Muscle layer of colon (tissue), 2 donors: Measurements from ENCODE around the gene LPP.
A peak's percentile ranks its signal among the peaks of the same experiment; 100 is the strongest.
"Not testable (repeated sequence)": the region's sequence is repeated elsewhere in the genome, so short reads cannot be mapped to it uniquely, and the experiment has no call there.

ENCODE experiments used
- H3K27ac ChIP-seq: one replicate; pipeline ENCODE4 v1.7.0; 2013; ENCODE audit warnings: low read depth, mild to moderate bottlenecking, low read length, moderate library complexity
- H3K27me3 ChIP-seq, 2 donors: one replicate each; pipeline ENCODE4 v1.7.0; 2013; ENCODE audit warnings: low read length in 2 of 2, mild to moderate bottlenecking in 2 of 2; ENCODE audit not compliant: insufficient read depth in 2 of 2, control insufficient read depth in 1 of 2
- H3K36me3 ChIP-seq: one replicate; pipeline ENCODE4 v1.7.0; 2013; ENCODE audit warnings: mild to moderate bottlenecking, low read length; ENCODE audit not compliant: insufficient read depth
- H3K4me1 ChIP-seq: one replicate; pipeline ENCODE4 v1.7.0; 2013; ENCODE audit warnings: mild to moderate bottlenecking, low read length; ENCODE audit not compliant: insufficient read depth
- H3K4me3 ChIP-seq, 2 donors: one replicate each; pipeline ENCODE4 v1.7.0; 2013; ENCODE audit warnings: low read length in 2 of 2, low read depth in 1 of 2, mild to moderate bottlenecking in 1 of 2, moderate library complexity in 1 of 2
- H3K9ac ChIP-seq: one replicate; pipeline ENCODE4 v1.7.0; 2013; ENCODE audit warnings: low read length
- H3K9me3 ChIP-seq: one replicate; pipeline ENCODE4 v1.7.0; 2013; ENCODE audit warnings: mild to moderate bottlenecking, low read length
- donor health status: abdominal sarcoma.
- donor health status: Adenocarcinoma of cecum.

The LPP gene

DNA sequence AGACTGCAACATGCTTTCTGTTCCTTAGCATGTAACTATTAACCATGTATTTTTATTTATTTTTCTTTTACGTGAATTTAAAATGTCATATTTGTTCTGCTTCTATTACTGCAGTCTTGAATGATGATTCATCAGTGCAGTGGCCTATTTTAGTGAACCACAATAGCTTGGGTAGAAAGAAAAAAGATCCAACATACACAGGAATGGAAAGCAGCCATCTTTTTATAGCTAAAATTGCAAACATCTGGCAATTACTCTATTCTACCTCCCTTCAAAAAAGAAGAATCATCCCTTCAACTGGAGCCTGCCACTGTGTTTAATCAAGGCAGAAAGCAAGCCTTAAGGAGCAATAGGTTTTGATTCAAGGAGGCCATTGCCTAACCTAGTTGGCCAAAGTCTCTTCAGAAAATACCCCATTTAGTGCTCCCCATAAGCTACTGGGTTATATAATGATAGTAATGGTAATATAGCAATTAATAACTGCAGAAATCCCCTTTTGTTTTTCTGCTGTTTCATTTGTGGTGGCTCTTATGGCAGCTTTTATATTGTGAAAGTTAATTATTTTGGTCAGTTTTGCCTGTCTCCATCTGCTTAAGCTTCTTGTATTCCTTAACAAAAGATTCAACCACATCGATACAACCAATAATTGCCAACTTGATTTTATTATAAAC, 267.3 kb downstream of the LPP start:
- H3K36me3 ChIP-seq, result no peaks in the 10 kb centered on the region
- H3K27me3 ChIP-seq, result no peaks in the 10 kb centered on the region
- no peak overlapping the region for H3K4me3 ChIP-seq
- no peak overlapping the region for H3K9ac ChIP-seq
- peaks cover 19% of the 10 kb centered on the region for H3K4me1 ChIP-seq
- H3K9me3 ChIP-seq, result no peaks in the 10 kb centered on the region
- H3K27ac ChIP-seq, result no peak overlapping the region

DNA sequence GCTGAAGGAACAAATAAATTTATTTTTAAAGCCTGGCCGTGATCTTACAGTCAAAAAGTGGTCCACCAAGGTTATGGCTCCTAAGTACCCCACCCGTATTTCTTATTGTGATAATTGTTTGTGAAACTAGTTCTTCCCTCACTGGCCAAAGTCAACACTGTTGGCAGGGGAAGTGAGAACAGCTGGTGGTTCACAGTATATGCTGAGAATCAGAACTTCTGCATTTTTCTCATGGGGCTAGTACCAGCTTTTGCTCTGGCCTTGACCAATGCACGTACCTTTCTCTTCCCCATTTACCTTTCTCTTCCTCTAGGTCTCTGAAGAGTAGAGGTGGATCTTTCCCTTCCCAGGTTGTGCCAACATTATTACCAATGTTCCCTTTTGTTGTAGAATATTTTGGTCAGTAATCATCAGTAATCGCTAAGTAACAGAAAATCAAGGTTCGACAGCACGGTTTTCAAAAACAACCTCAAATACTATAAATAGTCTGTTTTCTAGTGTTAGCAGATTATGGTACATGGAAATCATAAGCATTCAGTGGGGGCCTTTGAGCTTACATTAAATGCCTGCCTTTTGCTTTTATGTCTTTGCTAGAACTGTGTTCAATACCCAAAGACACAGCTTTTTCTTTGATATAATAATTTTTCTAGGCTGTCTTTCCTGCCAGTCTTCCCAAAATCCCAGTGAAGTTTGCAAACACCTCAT, 268.0 kb downstream of the LPP start:
- Histone ChIP-seq H3K27me3 (no peaks in the 10 kb centered on the region), H3K27ac (no peak overlapping the region), H3K9me3 (no peaks in the 10 kb centered on the region), H3K4me3 (no peak overlapping the region), H3K4me1 (peaks cover 19% of the 10 kb centered on the region), H3K9ac (no peak overlapping the region), H3K36me3 (no peaks in the 10 kb centered on the region)

DNA sequence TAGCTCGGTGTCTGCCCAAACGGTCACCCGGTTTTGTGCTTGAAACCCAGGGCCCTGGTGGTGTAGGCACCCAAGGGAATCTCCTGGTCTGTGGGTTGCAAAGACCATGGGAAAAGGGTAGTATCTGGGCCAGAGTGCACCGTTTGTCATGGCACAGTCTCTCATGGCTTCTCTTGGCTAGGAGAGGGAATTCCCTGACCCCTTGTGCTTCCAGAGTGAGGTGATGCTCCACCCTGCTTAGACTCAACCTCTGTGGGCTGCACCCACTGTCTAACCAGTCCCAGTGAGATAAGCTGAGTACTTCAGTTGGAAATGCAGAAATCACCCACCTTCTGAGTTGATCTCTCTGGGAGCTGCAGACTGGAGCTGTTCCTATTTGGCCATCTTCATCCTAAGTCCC, 274.0 kb downstream of the LPP start:
- H3K9ac ChIP-seq, H3K9me3 ChIP-seq, H3K27ac ChIP-seq, H3K27me3 ChIP-seq, H3K4me3 ChIP-seq, H3K36me3 ChIP-seq: not testable (repeated sequence)
- H3K4me1 ChIP-seq, result peaks cover 28% of the 10 kb centered on the region

DNA sequence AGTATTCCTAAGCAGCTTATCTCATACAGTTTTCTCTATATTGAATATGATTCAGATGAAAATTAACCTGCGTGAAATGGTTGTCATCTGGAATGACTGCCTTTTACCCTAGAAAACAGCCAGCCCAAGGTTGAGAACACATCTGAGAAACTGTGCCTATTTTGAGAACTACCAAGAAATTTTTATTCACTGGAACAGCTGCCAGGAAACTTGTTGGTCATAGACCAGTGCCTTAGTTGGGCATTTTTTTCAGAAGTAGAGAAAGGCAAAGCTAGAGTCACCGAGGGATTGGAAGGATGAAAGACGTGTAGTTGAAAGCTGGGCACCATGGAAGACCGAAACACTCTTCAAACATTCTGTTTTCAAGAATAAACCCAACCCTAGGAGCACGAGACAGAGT, 277.1 kb downstream of the LPP start:
- H3K9me3 ChIP-seq, result no peaks in the 10 kb centered on the region
- H3K4me3 ChIP-seq, result no peak overlapping the region
- no peaks in the 10 kb centered on the region for H3K27me3 ChIP-seq
- H3K4me1 ChIP-seq, result peaks cover 37% of the 10 kb centered on the region
- H3K36me3 ChIP-seq, result no peaks in the 10 kb centered on the region
- no peak overlapping the region for H3K9ac ChIP-seq
- H3K27ac ChIP-seq, result no peak overlapping the region

DNA sequence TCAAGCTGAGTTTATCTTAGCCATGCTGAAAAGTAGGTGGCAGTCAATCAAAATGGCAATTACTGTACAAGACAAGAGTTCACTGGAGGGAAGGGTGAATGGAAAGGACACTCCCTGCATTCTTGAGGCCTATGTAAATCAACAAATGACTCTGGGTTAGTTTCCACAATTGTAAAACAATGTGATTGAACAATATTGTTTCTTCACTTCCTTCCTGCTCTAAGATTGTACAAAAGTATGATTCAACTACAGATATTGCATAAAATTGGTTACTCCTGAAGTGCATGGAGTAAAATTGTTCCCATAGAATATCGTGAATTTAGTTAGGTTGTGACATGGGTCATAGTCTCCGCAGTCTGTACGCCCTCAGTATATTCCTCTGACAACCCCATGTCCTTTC, 277.6 kb downstream of the LPP start:
- Histone ChIP-seq H3K9me3 (no peaks in the 10 kb centered on the region), H3K27me3 (no peaks in the 10 kb centered on the region), H3K4me3 (no peak overlapping the region), H3K4me1 (peaks cover 37% of the 10 kb centered on the region), H3K27ac (no peak overlapping the region), H3K36me3 (no peaks in the 10 kb centered on the region), H3K9ac (no peak overlapping the region)

DNA sequence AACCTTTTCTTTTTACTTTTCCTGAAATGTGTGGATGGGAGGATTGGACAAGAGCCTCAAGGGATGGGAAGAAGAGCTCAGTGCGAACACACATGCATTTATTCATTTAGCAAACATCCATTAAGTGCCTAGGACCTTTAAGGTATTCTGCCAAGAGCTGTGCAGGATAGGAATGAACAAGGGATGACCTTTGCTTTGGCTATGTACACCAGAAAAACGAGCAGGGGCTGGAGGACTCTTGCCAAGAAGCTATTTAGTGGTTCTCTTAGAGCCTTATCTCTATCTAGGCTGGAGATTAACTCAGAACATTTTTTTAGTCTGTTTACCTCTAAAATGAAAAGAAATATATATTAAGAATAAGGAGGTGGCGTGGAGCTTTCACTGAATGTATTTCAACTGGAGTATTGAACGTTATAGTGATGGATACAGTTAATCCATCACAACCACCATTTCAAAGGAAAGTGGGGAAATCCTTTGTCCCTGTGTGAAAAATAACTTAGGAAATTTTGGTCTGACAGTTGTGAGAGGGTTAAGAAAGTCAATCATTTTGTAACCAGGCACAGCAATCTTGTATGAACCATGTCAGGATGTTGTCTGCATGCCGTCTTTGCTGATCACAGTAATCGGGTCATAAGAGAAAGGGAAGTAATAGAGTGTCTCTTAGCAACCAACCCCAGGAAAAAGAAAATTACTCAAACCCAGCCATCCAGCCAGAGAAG, 279.0 kb downstream of the LPP start:
- no peaks in the 10 kb centered on the region for H3K27me3 ChIP-seq
- H3K36me3 ChIP-seq, result no peaks in the 10 kb centered on the region
- no peak overlapping the region for H3K4me3 ChIP-seq
- peak overlapping the region; percentile 25 for H3K27ac ChIP-seq
- peaks cover 35% of the 10 kb centered on the region for H3K4me1 ChIP-seq
- no peak overlapping the region for H3K9ac ChIP-seq
- no peaks in the 10 kb centered on the region for H3K9me3 ChIP-seq

DNA sequence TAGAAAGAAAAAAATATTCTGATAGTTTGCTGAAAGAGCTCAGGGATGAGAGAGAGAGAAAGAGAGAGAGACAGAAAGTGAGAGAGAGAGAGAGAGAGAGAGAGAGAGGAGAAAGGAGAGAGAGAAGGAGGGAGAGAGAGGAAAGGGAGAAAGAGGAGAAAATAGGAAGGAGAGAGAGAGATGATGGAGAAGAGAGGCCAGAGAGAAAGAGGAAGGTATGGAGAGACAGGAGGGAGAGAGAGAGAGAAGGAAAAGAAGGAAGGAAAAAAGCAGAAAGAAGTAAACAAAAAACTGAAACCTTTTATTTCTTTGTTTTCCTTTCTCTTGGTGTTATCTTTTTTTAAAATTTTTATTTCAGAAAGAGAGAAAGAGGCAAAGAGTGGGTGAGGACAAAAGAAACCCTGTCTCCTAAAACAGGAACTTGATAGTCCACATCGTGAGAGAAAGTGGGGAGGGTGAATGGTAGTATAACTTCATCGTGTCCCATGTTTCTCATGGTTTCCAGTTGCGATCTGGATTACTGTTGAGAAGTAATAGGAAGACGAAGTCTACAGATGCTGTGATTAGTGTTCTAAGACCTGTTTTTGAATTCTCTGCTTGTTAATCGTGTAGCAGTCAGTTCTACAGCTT, 279.7 kb downstream of the LPP start:
- Histone ChIP-seq H3K4me1 (peaks cover 32% of the 10 kb centered on the region), H3K27me3 (no peaks in the 10 kb centered on the region), H3K4me3 (no peak overlapping the region), H3K9ac (no peak overlapping the region), H3K36me3 (no peaks in the 10 kb centered on the region), H3K27ac (no peak overlapping the region), H3K9me3 (no peaks in the 10 kb centered on the region)

DNA sequence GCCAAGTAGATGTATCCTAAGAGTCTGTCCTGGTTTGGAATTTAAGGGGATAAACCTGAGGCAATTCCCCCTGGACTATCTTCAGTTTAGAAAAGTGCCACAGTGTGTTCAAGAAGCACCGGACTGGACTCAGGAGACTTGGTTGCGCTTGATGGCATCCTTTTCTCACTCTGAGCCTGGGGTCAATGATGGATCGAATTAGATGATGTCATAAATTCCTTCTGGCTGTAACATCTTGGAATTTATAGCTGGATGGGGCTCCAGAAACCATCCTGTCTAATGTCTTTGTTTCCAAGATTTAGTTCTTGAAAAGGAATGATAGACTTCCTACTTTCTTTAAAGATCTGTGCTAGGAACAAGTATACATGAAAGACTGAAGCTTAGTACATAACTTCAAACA, 280.6 kb downstream of the LPP start:
- Histone ChIP-seq H3K27me3 (no peaks in the 10 kb centered on the region), H3K9me3 (no peaks in the 10 kb centered on the region), H3K27ac (no peak overlapping the region), H3K36me3 (no peaks in the 10 kb centered on the region), H3K9ac (no peak overlapping the region), H3K4me1 (peaks cover 29% of the 10 kb centered on the region), H3K4me3 (no peak overlapping the region)

DNA sequence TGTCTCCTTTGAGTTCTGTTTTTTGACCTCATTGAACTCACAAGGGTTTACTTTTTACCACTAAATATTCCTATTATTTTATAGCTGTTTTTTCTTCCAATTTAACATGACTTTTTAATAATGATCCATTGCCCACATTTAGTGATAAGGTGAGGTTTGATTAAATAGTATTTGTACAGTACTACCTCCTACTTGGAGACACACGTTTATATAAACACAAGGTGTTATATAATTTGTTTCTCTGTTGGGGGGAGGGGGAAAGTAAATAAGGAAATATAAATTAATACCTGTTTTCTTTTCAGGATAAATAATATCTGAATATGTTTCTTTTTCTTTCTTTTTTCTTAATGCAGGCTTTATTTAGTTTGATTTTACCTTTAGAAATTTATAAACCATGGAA, 281.3 kb downstream of the LPP start:
- no peaks in the 10 kb centered on the region for H3K27me3 ChIP-seq
- H3K4me3 ChIP-seq, result no peak overlapping the region
- H3K36me3 ChIP-seq, result no peaks in the 10 kb centered on the region
- peaks cover 29% of the 10 kb centered on the region for H3K4me1 ChIP-seq
- H3K9me3 ChIP-seq, result no peaks in the 10 kb centered on the region
- H3K9ac ChIP-seq, result no peak overlapping the region
- H3K27ac ChIP-seq, result no peak overlapping the region

DNA sequence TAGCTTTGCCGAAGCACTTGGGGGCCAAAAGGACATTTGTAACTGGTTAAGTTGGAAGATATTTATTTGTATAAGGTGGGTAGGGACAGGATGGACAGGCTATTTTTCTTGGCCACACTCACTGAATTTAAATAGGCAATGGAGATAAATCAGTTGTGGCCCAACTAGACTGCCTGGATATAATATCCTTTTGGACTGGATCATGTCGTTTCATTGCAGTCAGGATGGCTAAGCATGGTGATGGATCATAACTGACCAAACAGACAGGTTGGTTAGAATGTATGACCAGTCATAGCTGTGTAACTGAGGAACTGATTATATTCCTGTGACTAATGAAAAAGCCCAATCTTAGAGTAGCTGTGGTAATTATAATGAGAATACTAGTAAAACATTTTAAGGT, 284.0 kb downstream of the LPP start:
- H3K27ac ChIP-seq, result no peak overlapping the region
- H3K36me3 ChIP-seq, result no peaks in the 10 kb centered on the region
- H3K4me1 ChIP-seq, result peaks cover 14% of the 10 kb centered on the region
- H3K9me3 ChIP-seq, result no peaks in the 10 kb centered on the region
- H3K4me3 ChIP-seq, result no peak overlapping the region
- no peak overlapping the region for H3K9ac ChIP-seq
- H3K27me3 ChIP-seq, result no peaks in the 10 kb centered on the region

DNA sequence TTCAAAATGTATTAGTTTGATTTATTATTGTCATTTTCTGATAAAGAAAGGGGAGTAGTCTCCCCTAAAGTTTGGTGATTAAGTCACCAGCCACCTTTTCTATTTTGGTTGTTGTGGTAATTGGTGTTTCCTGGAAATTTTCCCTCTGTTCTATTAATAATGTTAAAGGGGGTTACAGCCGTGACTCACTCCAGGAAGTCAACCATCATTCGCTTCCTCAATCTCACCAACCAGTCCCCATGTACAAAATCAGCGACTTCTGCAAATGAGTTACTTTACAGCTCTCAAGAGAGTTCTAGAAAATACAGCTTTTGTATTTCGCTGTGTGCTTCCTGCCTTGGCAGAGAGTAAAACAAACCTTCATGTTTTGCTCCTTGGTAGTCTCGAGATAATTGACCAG, 285.1 kb downstream of the LPP start:
- Histone ChIP-seq H3K4me3 (no peak overlapping the region), H3K27ac (no peak overlapping the region), H3K4me1 (peaks cover 10% of the 10 kb centered on the region), H3K9ac (no peak overlapping the region), H3K36me3 (no peaks in the 10 kb centered on the region), H3K9me3 (no peaks in the 10 kb centered on the region), H3K27me3 (no peaks in the 10 kb centered on the region)
